Measurements from ENCODE around the gene GNA14.

DNA sequence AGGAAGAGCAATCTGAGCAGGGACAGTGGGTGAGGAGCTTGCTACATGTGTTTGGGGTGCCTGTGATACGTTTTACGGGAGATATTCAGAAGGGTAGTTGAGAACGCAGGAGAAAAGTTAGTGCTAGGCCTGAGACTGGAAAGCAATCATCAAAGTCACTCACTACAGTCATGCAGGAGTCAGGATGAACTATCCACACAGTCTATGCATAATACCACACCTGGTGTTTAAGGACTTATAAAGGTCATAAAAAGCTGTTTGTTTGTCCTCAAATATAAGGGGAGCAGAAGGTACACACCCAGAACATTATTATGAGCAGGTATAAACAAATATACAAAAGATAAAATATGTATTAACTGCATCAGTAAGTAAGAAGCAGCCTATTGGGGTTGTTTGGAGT, 176.6 kb downstream of the GNA14 start:
- TF ChIP-seq YY1 (IDR thresholded peaks at IDR 0.05; ENCODE audit: insufficient read depth, insufficient read length) (no peak), ZNF274 (IDR thresholded peaks at IDR 0.05; ENCODE audit: low read depth, low read length) (no peak)
